K562 (cell line): ENCODE measurements around the gene HCRTR2.

Source experiments
- FOS ChIP-seq: IDR thresholded peaks from 3 replicates; pipeline ENCODE4 v1.6.1; 2011; ENCODE audit not compliant: insufficient read length; ENCODE audit errors: extremely low read depth
- MXI1 ChIP-seq: IDR thresholded peaks from 2 replicates; pipeline ENCODE4 v1.6.1; 2011; ENCODE audit warnings: low read depth, mild to moderate bottlenecking, improper control_type of control experiment, low read length
- PCBP2 ChIP-seq: fragments of 200-400 bp; formaldehyde crosslinking; IDR thresholded peaks from 2 replicates; pipeline ENCODE4 v1.6.1; 2018; ENCODE audit warnings: low read length, low read depth, mild to moderate bottlenecking, moderate library complexity; ENCODE audit not compliant: poor library complexity, severe bottlenecking
- POLR2A ChIP-seq: fragments of 450-650 bp; conservative IDR thresholded peaks from 2 replicates; pipeline ENCODE4 v1.6.1; 2016
- SREBF2 ChIP-seq: sonication (generic); formaldehyde crosslinking; IDR thresholded peaks from 2 replicates; pipeline ENCODE4 v1.4.0; 2020; ENCODE audit warnings: mild to moderate bottlenecking, missing genetic modification reagents
- TCF7 ChIP-seq: sonication (generic); IDR thresholded peaks from 2 replicates; pipeline ENCODE4 v1.6.1; 2016; ENCODE audit warnings: antibody characterized with exemption, borderline replicate concordance
- ZNF707 ChIP-seq: fragments of 250-450 bp; sonication (Bioruptor Pico); conservative IDR thresholded peaks from 2 replicates; pipeline ENCODE4 v1.8.0; 2022; ENCODE audit warnings: inconsistent platforms, mild to moderate bottlenecking, moderate library complexity
- ZZZ3 ChIP-seq: fragments of 450-650 bp; IDR thresholded peaks from 2 replicates; pipeline ENCODE4 v1.6.1; 2016; ENCODE audit warnings: antibody characterized with exemption, mild to moderate bottlenecking, moderate library complexity
- TF ChIP-seq, protein P1 (sequence below), 3 experiments: IDR thresholded peaks in 2 of 3; conservative IDR thresholded peaks in 1 of 3; 2 replicates each; pipeline ENCODE4 v1.5.1; 2011 to 2012; ENCODE audit warnings: low read length in 3 of 3, mild to moderate bottlenecking in 3 of 3, control low read depth in 2 of 3, improper control_type of control experiment in 1 of 3, inconsistent platforms in 1 of 3, low read depth in 1 of 3, mixed read lengths in 1 of 3, moderate library complexity in 1 of 3; ENCODE audit not compliant: insufficient read depth in 2 of 3
- TF ChIP-seq, protein P2 (sequence below): sonication (generic); formaldehyde crosslinking; IDR thresholded peaks from 2 replicates; pipeline ENCODE4 v1.8.0; 2022; ENCODE audit warnings: mild to moderate bottlenecking, missing genetic modification reagents
- TF ChIP-seq, protein P3 (sequence below): fragments of 450-650 bp; IDR thresholded peaks from 2 replicates; pipeline ENCODE4 v1.6.1; 2016; ENCODE audit warnings: missing biosample characterization, missing genetic modification characterization
- TF ChIP-seq, protein P4 (sequence below): sonication (generic); formaldehyde crosslinking; IDR thresholded peaks from 2 replicates; pipeline ENCODE4 v1.8.1; 2023; ENCODE audit warnings: missing genetic modification reagents, mild to moderate bottlenecking, borderline replicate concordance
- TF ChIP-seq, protein P5 (sequence below), 3 experiments: fragments of 200-800 bp in 1 of 3; fragments of 250-450 bp in 1 of 3; fragments of 450-650 bp in 1 of 3; sonication (Bioruptor Pico) in 1 of 3; sonication (Bioruptor generic) in 1 of 3; formaldehyde crosslinking in 1 of 3; IDR thresholded peaks; 2 replicates each; pipeline versions ENCODE4 v1.6.1 to v1.8.0; 2016 to 2022; ENCODE audit warnings: mild to moderate bottlenecking in 2 of 3, missing genetic modification characterization in 2 of 3, missing compliant biosample characterization in 1 of 3, moderate library complexity in 1 of 3

DNA sequence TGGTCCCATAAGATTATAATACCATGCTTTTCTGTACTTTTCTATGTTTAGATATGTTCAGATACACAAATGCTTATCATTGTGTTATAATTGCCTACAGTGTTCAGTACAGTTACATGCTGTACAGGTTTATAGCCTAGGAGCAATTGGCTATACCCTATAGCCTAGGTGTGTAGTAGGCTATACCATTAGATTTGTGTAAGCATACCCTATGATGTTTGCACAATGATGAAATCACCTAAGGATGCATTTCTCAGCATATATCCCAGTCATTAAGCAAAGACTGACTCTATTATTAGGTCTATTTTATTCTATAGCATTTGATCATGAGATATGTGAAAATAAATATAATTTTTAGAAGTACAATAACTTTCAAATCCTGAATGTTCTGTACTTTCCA, 36.6 kb downstream of the HCRTR2 start:
- TF ChIP-seq, protein P1, sequence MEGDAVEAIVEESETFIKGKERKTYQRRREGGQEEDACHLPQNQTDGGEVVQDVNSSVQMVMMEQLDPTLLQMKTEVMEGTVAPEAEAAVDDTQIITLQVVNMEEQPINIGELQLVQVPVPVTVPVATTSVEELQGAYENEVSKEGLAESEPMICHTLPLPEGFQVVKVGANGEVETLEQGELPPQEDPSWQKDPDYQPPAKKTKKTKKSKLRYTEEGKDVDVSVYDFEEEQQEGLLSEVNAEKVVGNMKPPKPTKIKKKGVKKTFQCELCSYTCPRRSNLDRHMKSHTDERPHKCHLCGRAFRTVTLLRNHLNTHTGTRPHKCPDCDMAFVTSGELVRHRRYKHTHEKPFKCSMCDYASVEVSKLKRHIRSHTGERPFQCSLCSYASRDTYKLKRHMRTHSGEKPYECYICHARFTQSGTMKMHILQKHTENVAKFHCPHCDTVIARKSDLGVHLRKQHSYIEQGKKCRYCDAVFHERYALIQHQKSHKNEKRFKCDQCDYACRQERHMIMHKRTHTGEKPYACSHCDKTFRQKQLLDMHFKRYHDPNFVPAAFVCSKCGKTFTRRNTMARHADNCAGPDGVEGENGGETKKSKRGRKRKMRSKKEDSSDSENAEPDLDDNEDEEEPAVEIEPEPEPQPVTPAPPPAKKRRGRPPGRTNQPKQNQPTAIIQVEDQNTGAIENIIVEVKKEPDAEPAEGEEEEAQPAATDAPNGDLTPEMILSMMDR (IDR thresholded peaks at IDR 0.05 in 2 of 3, conservative IDR thresholded peaks at IDR 0.05 in 1 of 3; ENCODE audit: insufficient read depth in 2 of 3, low read depth in 1 of 3, low read length in 3 of 3): no peak
- TF ChIP-seq FOS: no peak
- TF ChIP-seq ZNF707 (CRISPR knock-in tag): no peak
- TF ChIP-seq, protein P2, sequence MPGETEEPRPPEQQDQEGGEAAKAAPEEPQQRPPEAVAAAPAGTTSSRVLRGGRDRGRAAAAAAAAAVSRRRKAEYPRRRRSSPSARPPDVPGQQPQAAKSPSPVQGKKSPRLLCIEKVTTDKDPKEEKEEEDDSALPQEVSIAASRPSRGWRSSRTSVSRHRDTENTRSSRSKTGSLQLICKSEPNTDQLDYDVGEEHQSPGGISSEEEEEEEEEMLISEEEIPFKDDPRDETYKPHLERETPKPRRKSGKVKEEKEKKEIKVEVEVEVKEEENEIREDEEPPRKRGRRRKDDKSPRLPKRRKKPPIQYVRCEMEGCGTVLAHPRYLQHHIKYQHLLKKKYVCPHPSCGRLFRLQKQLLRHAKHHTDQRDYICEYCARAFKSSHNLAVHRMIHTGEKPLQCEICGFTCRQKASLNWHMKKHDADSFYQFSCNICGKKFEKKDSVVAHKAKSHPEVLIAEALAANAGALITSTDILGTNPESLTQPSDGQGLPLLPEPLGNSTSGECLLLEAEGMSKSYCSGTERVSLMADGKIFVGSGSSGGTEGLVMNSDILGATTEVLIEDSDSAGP (CRISPR knock-in tag): no peak
- TF ChIP-seq ZZZ3: no peak
- TF ChIP-seq, protein P3, sequence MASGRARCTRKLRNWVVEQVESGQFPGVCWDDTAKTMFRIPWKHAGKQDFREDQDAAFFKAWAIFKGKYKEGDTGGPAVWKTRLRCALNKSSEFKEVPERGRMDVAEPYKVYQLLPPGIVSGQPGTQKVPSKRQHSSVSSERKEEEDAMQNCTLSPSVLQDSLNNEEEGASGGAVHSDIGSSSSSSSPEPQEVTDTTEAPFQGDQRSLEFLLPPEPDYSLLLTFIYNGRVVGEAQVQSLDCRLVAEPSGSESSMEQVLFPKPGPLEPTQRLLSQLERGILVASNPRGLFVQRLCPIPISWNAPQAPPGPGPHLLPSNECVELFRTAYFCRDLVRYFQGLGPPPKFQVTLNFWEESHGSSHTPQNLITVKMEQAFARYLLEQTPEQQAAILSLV (tag): no peak
- TF ChIP-seq TCF7: no peak
- TF ChIP-seq MXI1: no peak
- no peak for TF ChIP-seq SREBF2 (CRISPR knock-in tag)
- TF ChIP-seq, protein P4, sequence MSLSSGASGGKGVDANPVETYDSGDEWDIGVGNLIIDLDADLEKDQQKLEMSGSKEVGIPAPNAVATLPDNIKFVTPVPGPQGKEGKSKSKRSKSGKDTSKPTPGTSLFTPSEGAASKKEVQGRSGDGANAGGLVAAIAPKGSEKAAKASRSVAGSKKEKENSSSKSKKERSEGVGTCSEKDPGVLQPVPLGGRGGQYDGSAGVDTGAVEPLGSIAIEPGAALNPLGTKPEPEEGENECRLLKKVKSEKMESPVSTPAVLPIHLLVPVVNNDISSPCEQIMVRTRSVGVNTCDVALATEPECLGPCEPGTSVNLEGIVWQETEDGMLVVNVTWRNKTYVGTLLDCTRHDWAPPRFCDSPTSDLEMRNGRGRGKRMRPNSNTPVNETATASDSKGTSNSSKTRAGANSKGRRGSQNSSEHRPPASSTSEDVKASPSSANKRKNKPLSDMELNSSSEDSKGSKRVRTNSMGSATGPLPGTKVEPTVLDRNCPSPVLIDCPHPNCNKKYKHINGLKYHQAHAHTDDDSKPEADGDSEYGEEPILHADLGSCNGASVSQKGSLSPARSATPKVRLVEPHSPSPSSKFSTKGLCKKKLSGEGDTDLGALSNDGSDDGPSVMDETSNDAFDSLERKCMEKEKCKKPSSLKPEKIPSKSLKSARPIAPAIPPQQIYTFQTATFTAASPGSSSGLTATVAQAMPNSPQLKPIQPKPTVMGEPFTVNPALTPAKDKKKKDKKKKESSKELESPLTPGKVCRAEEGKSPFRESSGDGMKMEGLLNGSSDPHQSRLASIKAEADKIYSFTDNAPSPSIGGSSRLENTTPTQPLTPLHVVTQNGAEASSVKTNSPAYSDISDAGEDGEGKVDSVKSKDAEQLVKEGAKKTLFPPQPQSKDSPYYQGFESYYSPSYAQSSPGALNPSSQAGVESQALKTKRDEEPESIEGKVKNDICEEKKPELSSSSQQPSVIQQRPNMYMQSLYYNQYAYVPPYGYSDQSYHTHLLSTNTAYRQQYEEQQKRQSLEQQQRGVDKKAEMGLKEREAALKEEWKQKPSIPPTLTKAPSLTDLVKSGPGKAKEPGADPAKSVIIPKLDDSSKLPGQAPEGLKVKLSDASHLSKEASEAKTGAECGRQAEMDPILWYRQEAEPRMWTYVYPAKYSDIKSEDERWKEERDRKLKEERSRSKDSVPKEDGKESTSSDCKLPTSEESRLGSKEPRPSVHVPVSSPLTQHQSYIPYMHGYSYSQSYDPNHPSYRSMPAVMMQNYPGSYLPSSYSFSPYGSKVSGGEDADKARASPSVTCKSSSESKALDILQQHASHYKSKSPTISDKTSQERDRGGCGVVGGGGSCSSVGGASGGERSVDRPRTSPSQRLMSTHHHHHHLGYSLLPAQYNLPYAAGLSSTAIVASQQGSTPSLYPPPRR: no peak
- no peak for TF ChIP-seq POLR2A
- TF ChIP-seq PCBP2: no peak
- TF ChIP-seq, protein P5, sequence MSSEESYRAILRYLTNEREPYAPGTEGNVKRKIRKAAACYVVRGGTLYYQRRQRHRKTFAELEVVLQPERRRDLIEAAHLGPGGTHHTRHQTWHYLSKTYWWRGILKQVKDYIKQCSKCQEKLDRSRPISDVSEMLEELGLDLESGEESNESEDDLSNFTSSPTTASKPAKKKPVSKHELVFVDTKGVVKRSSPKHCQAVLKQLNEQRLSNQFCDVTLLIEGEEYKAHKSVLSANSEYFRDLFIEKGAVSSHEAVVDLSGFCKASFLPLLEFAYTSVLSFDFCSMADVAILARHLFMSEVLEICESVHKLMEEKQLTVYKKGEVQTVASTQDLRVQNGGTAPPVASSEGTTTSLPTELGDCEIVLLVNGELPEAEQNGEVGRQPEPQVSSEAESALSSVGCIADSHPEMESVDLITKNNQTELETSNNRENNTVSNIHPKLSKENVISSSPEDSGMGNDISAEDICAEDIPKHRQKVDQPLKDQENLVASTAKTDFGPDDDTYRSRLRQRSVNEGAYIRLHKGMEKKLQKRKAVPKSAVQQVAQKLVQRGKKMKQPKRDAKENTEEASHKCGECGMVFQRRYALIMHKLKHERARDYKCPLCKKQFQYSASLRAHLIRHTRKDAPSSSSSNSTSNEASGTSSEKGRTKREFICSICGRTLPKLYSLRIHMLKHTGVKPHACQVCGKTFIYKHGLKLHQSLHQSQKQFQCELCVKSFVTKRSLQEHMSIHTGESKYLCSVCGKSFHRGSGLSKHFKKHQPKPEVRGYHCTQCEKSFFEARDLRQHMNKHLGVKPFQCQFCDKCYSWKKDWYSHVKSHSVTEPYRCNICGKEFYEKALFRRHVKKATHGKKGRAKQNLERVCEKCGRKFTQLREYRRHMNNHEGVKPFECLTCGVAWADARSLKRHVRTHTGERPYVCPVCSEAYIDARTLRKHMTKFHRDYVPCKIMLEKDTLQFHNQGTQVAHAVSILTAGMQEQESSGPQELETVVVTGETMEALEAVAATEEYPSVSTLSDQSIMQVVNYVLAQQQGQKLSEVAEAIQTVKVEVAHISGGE (CRISPR knock-in tag; IDR thresholded peaks at IDR 0.05): no peak
